Amygdala (tissue), 56 donors: Measurements from ENCODE around the gene MEIKIN.
A peak's percentile ranks its signal among the peaks of the same experiment; 100 is the strongest.

Experiments used
- DNase-seq, 56 donors: peaks; one replicate each; lab custom pipeline; 2025; lab: John Stamatoyannopoulos, UW

Gene MEIKIN

DNA sequence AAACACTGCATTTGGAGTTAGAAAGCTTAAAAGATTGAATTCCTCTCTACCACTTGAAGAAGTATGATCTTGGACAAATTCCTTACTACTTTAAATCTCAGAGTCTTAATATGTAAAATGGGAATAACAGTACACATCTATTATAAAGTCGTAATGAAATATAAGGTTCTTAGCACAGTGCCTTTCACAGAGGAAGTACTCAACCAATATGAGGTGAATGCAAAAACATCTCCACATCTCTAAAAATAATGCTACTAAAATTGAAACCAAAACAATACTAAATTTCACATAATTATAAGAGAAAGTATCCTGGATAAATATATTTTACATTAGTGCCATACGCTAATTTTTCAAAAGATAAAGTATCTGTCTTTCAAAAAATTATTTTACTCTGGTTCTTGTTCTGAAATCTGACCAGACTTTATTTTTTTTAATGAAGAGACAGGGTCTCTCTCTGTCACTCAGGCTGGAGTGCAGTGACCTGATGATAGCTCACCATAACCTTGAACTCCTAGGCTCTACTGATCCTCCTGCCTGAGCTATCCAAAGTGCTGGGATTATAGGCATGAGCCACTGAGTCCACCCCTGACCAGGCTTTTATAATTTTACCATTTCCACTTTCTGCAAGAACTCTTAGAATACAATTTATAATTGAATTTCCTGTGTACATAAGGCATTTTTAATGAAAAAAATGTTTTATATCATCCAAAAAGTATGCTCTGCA is 127.3 kb downstream of the MEIKIN start:
- no peak for DNase-seq

DNA sequence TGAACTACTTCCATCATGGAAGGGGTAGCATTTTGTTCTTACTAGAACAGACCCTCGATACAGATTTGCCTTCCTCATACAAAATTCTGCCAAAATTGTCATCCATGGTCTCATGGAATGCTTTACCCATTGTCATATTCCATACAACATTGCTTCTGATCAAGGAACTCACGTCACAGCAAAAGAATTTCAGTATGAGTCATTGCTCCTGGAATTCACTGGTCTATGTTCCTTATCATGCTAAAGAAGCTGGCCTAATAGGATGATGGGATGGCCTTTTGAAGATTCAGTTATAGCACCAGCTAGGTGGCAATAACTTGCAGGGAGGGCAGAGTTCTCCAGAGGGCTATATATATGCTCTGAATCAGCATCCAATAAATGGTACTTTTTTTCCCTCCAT is 130.5 kb downstream of the MEIKIN start:
- DNase-seq = no peak

DNA sequence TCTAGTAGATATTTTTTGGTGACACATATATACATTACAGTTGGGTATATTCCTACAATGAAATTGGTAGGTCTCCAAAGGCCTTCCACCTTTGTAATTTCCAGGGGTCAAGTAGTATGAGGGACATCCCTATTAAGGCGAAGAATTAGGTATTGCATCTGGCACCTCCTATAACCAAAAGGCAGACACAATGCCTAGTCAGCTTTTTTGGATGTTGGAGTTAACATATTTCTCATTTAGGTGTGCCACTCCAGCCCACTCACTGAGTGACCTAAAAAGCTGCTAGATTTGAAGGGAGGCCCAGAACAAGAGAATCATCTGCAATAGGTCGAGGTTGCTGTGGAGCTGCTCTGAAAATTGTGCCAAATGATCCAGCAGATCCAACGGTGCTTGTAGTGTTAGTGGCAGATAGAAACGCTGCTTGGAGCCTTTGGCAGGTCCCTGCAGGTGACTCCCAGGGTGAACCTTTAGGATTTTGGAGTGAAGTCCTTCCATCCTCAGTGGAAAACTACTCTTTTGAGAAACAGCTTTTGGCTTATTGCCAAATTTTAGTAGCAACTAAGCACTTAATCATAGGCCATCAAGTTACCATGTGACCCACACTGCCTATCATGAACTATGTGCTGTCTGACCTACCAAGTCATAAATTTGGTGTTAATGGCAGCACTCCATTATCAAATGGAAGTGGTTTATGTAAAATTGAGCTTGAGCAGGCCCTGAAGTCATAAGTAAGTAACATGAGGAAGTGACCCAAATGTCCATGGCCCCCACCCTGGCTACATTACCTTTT is 132.9 kb downstream of the MEIKIN start:
- DNase-seq = no peak

DNA sequence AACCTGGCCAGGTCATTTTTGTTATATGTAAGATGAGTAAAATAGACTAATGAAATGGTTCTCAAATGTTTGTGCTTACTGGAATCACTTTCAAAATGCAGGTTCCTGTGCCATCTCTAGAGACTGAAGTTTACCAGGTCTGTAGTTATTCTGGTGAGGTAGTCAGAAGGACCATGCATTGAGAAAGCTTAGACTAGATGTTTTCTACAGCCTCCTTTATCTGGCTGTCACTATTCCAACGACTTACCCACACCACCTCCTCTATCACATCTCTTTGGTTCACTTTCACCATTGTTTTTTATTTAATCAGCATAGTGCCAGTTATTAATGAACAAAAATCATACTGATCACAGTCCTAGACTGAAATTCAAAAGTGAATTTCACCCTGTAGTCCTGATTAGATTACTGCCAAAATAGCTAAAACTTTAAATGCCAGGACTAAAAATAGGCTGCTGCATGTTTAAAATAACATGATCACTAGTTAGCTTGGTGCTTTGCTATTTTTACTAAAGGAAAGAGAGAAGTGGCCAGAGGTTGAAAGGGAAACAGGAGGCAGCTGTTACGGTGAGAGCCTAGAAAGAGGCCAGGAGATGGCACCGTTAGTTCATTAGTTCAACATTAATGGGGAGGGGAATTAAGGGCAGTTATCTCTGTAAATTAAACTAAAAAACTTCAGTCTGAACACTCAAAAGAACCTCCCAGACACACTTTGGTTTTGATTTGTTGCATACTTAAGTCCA is 134.8 kb downstream of the MEIKIN start:
- peak in 1 of 56 donors; percentile 17 for DNase-seq

DNA sequence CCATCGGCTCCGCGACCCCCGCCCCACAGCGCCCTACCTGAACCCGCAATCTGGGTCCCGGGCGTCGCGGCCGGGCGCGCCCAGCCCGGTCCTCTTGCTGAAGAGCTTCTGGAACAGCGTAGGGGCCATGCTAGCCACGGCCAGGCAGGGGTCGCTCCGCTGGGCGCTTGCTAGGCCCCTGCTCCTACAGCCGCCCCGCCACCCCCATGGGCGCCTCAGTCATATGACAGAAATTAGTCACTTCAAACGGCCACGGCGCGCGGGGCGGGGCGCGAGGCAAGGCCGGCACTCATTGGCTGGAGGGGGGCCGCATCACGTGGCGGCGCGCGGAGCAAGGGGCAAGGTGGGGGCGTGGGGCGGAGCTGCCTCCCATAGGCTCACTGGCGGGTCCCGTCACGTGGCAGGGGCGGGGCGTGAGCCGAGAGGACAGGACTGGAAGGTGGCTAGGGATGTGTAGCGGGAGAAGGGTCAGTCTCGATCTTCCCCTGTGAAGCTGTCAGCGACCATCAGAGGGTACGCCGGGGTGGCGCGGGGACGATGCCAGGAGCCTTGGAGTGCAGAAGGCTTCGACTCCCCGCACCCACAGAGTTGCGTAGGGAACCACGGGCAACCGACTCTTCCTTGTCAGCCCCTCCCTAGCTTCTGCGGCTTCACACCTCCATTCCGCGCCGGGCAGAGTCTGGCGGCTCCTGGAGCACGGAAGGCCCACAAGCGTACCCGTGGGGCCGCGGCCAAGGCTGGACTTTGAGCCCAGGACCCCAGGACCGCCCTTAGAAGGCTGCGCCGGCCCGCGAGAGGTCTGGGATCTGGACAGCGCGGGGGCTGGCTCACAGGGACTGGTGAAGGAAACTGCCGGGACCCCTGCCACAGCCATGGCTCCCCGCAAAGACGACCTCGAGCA is 148.4 kb downstream of the MEIKIN start, which contains the start of gene FNIP1:
Gene FNIP1, minus strand, starts transcription at position 225 of the 901 bp plus-strand sequence. Its CDS starts 96 bp downstream, at position 129.
- DNase-seq = peak; percentile 84 to 100 (median 99)

DNA sequence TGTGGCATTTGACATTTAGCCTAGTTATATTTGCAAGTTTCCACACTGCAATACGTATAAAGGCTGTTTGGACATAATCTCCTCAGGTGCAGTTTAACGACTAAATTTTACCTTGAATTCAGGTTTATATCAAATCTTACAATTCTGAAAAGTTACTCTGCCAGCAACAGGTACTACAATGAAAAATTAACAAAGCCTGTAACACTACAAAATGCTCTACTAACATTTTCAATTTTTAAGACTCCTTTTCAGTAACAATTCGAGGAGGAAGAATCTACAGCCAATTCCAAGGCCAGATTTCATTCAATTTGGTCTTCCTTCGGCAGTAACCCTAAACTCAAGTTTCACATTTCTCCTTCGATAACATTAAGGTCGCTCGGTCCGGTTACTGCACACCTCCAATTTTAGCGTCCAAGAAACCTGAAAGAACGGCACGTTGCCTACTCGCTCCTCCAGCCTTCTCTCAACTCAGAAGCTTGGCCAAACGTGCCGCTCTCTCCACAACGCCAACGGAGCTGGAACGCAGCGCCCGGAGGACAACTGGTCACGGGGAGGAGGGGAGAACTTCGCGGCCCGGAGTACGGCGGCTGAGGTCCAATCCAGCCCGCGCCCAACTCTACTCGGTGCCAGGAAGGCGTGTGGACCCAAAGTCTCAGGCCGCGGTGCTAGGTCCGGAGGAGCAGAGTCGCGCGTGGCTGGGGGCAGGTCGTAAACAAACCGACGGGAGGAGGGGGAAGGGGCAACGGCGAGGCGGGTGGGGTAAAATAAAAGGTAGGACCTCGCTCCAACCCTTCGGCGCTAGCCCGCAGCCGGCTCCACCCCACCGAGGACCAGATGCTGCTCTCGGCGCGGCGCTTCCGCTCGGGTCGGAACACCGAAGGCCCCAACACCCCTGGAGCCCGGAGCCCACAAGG is 149.3 kb downstream of the MEIKIN start:
- DNase-seq = peak in 52 of 56 donors; percentile 10 to 78 (median 56)

DNA sequence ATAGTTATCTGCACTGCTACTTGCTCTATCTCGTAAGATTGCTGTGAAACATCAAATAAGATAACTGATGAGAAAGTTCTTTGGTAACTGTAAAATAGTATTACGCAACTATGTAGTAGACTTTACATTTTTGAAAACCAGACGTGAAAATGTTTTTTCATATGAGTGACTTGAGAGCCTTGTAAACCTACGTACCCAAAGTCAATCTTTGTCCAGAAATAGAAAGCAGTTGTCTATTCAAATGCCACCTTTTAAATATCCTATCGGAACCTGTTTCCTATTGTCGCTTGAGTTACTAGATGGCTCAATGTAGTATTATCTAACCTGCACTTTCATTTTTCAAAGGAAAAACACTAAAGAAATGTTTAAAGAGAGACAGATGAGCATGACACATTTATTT is 150.2 kb downstream of the MEIKIN start:
- DNase-seq = no peak

DNA sequence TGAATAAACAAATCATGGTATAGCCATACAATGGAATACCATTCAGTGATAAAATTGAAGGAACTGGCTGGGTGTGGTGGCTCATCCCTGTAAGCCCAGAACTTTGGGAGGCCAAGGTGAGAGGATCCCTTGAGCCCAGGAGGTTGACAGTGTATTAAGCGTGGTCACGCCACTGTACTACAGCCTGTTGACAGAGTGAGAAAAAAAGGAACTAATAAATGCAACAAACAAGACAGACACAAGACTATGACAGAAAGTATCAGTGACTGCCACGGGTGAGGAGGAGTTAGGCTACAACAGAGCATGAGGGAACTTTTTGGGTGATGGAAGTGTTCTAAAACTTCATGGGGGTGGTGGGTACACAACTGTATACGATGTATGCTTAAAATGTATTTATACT is 150.9 kb downstream of the MEIKIN start:
- DNase-seq = no peak

DNA sequence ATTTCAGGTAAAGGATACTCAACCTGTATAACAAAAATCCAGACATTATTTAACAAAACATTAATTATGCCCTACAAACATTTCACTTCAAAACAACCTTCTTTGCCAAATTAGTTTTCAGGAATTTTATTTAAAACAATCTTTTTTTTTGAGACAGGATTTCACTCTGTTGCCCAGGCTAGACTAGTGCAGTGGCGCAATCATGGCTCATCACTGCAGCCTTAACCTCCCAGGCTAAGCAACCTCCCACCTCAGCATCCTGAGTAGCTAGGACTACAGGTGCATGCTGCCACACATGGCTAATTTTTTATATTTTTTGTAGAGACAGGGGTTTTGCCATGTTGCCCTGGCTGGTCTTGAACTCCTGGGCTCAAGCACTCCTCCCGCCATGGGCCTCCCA is 152.6 kb downstream of the MEIKIN start:
- no peak for DNase-seq

DNA sequence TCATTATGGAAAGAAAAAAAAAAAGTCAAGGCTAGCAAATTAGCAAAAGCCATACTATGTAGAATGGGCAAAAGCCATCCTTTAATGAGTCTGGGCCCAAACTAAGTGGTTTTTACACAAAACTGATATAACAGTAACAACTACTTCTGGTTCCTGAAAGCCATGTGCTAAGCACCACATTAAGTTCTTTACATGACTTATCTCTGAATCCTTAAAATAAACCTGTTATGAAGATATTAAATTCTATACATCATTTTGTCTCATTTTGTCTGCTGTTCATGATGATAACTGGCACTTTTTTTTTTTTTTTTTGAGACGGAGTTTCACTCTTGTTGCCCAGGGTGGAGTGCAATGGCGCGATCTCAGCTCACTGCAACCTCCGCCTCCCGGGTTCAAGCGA is 153.6 kb downstream of the MEIKIN start:
- DNase-seq = no peak

DNA sequence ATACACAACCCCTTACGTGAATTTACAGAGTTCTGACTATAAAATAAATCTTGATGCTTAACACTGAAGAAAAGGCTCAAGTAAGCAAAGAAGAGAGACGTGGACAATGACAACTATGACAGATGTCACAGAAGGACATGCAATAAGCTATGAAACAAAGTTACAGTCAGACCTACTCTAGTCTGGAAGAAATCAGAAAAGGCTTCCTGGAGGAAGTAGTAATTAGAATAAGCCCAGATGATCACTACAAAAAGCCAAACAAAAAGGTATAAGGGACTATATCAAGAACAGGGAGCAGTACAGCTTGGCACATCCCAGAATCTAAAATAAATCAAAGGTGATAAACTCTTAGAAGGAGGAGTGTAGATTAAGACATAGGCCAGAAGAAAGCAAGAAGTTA is 154.9 kb downstream of the MEIKIN start:
- DNase-seq = no peak

DNA sequence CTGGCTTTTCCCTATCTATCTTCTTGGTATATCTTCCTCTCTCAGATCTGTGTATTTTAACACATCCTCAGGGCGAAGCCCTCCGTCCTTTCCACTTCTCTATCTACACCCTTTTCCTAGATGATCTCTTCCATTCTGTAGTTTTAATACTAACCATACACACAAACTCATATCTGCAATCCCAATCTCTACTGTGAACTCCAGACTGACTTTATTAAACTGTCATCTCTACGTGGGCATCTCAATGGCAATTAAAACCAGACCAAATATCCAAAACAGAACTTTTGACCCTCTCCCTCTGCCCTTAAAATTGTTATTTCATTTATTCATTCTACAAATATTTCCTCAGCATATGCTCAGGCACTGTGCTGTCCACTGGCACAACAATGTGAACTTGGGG is 155.7 kb downstream of the MEIKIN start:
- no peak for DNase-seq

DNA sequence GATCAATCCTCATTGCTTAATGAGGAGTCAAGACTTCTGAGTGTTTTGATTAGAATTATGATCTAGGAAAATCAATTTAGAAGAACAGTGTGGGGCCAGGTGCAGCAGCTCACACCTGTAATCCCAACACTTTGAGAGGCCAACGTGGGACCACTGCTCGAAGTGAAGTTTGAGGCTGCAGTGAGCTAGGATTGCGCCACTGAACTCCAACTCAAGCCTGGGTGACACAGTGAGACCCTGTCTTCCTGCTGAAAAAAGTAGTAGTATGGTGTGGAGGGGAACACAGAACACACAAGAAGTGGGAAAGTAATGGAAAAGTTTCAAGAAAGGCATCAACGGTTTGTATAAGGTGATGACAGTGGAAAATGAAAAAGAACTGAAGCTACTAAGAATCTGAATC is 157.7 kb downstream of the MEIKIN start:
- no peak for DNase-seq

DNA sequence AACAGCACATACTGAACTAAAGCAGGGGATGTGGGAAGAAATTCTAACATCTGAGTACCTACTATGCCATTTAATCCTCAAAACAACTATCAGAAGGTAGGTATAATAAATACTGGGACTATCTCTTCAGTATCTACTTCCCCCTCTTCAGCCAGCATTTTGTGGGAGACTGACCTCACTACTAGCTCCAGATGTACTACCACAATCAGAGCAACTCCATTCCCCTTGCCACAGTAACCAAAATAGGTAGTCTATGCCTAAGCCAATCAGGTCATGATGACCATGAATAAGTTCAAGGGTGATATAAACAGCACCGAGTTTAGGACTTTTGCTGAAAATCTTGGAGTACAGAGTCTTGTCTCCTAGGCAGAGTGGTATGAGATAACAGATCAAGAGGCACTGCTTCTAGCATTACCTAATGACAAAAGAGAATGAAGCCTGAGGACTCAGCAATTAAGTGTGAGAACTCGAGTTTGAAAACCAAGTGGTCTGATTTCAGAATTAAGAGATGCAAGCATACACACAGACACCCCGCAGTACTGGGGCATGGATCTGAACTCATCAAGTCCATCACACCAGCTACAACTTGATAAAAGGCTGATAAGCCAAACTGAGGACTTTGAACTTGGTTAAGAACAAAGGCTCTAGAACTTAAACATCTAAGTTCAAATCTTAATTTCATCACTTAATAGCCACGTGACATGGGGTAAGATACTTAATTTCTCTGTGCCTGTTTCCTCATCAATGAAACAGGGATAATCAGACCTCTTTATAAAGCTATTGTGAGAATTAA is 158.4 kb downstream of the MEIKIN start:
- DNase-seq = no peak

DNA sequence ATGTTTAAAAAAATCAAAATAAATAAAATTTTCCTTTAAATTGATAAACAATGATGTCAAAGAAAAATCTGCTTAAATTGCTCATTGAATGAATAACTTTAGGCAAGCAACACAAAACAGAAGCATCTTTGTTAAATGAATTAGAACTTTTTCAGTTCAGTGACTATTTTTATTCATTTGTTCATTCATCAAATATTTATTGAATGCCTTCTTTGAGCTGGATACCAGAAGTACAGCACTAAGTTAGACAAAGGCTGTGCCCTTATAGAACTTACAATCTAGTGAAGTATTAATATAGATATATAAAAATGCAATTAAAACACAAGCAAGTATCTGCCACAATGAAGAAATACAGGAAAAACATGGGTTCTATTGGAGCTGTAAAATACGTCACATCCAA is 159.4 kb downstream of the MEIKIN start:
- DNase-seq = no peak

DNA sequence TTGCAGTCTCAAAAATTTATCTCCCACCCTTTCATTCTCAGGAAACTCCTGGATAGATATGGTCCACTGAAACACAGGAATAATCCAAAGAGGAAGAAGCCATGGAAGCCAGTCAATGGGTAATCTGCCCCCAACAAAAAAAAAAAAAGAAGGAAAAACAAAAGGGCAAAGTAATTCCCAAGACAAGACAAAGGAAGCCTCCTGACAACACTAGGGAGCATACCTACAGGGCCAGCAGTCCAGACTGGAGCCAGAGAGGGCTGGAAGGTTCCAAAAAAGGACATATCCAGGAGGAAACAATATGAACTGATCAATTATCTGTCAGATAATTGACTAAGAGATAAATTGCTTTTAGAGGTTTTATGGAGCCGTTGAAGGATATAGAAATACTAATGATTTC is 161.6 kb downstream of the MEIKIN start:
- DNase-seq = no peak

DNA sequence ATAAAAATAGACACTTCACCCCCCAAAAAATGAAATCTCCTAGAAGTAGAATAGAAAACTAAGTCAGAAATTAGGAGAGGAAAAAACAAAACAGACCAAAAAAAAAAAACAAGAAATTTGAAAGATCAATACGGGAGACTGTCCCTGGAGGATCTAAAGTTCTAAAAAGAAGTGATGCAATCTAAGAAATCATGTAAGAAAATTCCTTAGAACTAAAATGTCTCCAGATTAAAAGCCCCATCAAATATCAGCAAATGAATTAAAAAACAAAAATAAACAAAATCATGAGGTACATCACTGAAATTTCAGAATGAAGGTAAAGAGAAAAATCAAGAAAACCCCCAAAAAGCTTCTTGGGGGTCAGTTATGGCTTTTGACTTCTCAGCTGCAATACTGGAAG is 162.1 kb downstream of the MEIKIN start:
- no peak for DNase-seq

DNA sequence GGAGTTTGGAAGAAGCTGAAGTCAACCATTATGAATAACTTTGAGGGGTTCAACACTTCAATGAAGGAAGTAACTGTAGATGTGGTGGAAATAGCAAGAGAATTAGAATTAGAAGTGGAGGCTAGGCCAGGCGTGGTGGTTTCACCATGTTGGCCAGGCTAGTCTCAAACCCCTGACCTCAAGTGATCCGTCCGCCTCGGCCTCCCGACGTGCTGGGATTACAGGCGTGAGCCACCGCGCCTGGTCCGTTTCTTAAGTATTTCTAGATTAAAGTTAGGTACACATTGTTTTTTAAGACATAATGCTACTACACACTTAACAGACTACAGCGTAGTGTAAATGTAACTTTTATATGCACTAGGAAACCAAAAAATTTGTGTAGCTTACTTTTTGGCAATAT is 162.7 kb downstream of the MEIKIN start:
- no peak for DNase-seq
